OCI-LY1 (cell line): ENCODE results near the gene HAS3.

Experiments used
- H2AFZ ChIP-seq: fragments of 200-600 bp; sonication (generic), shearing (Covaris generic); 2 replicates; pipeline ENCODE4 v1.6.0; 2014; ENCODE audit warnings: antibody characterized with exemption, mild to moderate bottlenecking, low read length
- H3F3A ChIP-seq: fragments of 200-600 bp; sonication (generic), shearing (Covaris generic); 2 replicates; pipeline ENCODE4 v1.6.0; 2014; ENCODE audit warnings: mild to moderate bottlenecking, antibody characterized with exemption, low read length, moderate library complexity; ENCODE audit not compliant: insufficient read depth
- H3K27ac ChIP-seq: fragments of 200-600 bp; sonication (generic); 2 replicates; pipeline ENCODE4 v1.5.1; 2014; ENCODE audit warnings: low read length, mixed run types, mild to moderate bottlenecking, low read depth; ENCODE audit not compliant: poor library complexity, severe bottlenecking
- H3K27me3 ChIP-seq: fragments of 200-600 bp; sonication (generic); 2 replicates; pipeline ENCODE4 v1.6.0; 2014; ENCODE audit warnings: antibody characterized with exemption, mild to moderate bottlenecking, low read length, moderate library complexity; ENCODE audit not compliant: insufficient read depth
- H3K36me3 ChIP-seq: fragments of 200-600 bp; sonication (generic); 2 replicates; pipeline ENCODE4 v1.6.1; 2014; ENCODE audit warnings: mild to moderate bottlenecking, antibody characterized with exemption, low read length, moderate library complexity, mixed read lengths; ENCODE audit not compliant: insufficient read depth
- H3K4me1 ChIP-seq: fragments of 200-600 bp; sonication (generic); 2 replicates; pipeline ENCODE4 v1.5.1; 2014; ENCODE audit warnings: mild to moderate bottlenecking, low read length, moderate library complexity; ENCODE audit not compliant: insufficient read depth, severe bottlenecking
- H3K4me2 ChIP-seq: fragments of 200-600 bp; sonication (generic), shearing (Covaris generic); 2 replicates; pipeline ENCODE4 v1.6.1; 2014; ENCODE audit warnings: low read length
- H3K4me3 ChIP-seq: fragments of 200-600 bp; sonication (generic); 2 replicates; pipeline ENCODE4 v1.5.1; 2014; ENCODE audit warnings: low read length, low read depth, mild to moderate bottlenecking, mixed read lengths; ENCODE audit not compliant: poor library complexity, severe bottlenecking
- H3K79me2 ChIP-seq: fragments of 200-600 bp; shearing (Covaris generic); 2 replicates; pipeline ENCODE4 v1.6.1; 2016; ENCODE audit warnings: mixed run types, low read length, mixed read lengths; ENCODE audit not compliant: insufficient read depth
- H3K9ac ChIP-seq: fragments of 200-600 bp; sonication (generic), shearing (Covaris generic); 2 replicates; pipeline ENCODE4 v1.6.1; 2014; ENCODE audit warnings: mild to moderate bottlenecking, low read length, mixed read lengths
- H3K9me2 ChIP-seq: fragments of 200-600 bp; sonication (generic), shearing (Covaris generic); 2 replicates; pipeline ENCODE4 v1.6.1; 2014; ENCODE audit warnings: low read depth, mild to moderate bottlenecking, low read length, mixed read lengths
- H3K9me3 ChIP-seq: fragments of 200-600 bp; shearing (Covaris generic); 2 replicates; pipeline ENCODE4 v1.6.1; 2014; ENCODE audit warnings: low read length, mixed read lengths
- H4K20me1 ChIP-seq: fragments of 200-600 bp; sonication (generic), shearing (Covaris generic); 2 replicates; pipeline ENCODE4 v1.6.0; 2016; ENCODE audit warnings: mild to moderate bottlenecking, low read length; ENCODE audit not compliant: insufficient read depth
- CTCF ChIP-seq: fragments of 200-600 bp; sonication (generic), shearing (Covaris generic); IDR thresholded peaks from 2 replicates; pipeline ENCODE4 v1.5.1; 2017; ENCODE audit warnings: mild to moderate bottlenecking, antibody characterized with exemption, low read length, moderate library complexity, mixed read lengths
- EZH2 ChIP-seq: fragments of 200-600 bp; sonication (generic), shearing (Covaris generic); IDR thresholded peaks from 2 replicates; pipeline ENCODE4 v1.8.0; 2017; ENCODE audit warnings: borderline replicate concordance, mixed run types, mild to moderate bottlenecking, antibody characterized with exemption, low read length, moderate library complexity, mixed read lengths

Gene HAS3

DNA sequence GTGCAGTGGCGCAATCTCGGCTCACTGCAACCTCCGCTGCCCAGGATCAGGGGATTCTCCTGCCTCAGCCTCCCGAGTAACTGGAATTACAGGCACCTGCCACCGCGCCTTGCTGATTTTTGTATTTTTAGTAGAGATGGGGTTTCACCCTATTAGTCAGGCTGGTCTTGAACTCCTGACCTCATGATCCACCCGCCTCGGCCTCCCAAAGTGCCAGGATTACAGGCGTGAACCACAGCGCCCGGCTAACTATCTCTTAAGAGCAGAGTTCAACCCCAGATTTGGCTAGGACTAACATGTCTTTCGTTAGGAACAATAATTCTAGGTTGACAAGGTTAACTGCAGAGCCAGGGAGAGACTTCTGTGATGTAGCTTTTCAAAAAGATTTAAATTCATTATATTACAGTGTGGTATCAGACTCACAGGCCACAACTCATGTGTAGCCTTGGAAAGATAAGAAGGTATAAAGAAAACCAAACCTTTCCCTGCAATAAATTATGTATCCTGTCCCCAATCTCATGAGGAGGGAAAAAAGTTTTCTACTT is 22.6 kb downstream of the HAS3 start:
- peaks cover 7% of the 10 kb centered on the region; the same call in 1 of the 2 replicates for H3F3A ChIP-seq
- H3K4me2 ChIP-seq: no peak overlapping the region
- peaks cover 40% of the 10 kb centered on the region for H3K79me2 ChIP-seq
- H3K4me3 ChIP-seq: no peak overlapping the region
- H3K9me2 ChIP-seq: no peaks in the 10 kb centered on the region
- no peak for TF ChIP-seq EZH2
- TF ChIP-seq CTCF: no peak
- H3K9ac ChIP-seq: no peak overlapping the region
- H3K4me1 ChIP-seq: peaks cover 10% of the 10 kb centered on the region
- H3K27me3 ChIP-seq: no peaks in the 10 kb centered on the region
- H3K9me3 ChIP-seq: no peaks in the 10 kb centered on the region
- H4K20me1 ChIP-seq: no peaks in the 10 kb centered on the region
- H3K27ac ChIP-seq: no peak overlapping the region
- H2AFZ ChIP-seq: no peak overlapping the region
- H3K36me3 ChIP-seq: peaks cover 9% of the 10 kb centered on the region

GRCh38 chr16:69130461-69130860 is 25.0 kb downstream of the HAS3 start:
- H3K9me3 ChIP-seq: no peaks in the 10 kb centered on the region
- H3F3A ChIP-seq: peaks cover 5% of the 10 kb centered on the region; the same call in 1 of the 2 replicates
- TF ChIP-seq EZH2 (no peak), CTCF (no peak)
- peaks cover 26% of the 10 kb centered on the region; the same call in 1 of the 2 replicates for H3K36me3 ChIP-seq
- H3K27me3 ChIP-seq: no peaks in the 10 kb centered on the region
- H3K9ac ChIP-seq: no peak overlapping the region; the same call in 1 of the 2 replicates
- no peak overlapping the region for H2AFZ ChIP-seq
- H3K4me1 ChIP-seq: peaks cover 27% of the 10 kb centered on the region
- H3K27ac ChIP-seq: peak overlapping the region; percentile 42
- H3K9me2 ChIP-seq: no peaks in the 10 kb centered on the region
- peak overlapping the region; percentile 95 for H3K4me3 ChIP-seq
- H3K4me2 ChIP-seq: peak overlapping the region; percentile 90
- H3K79me2 ChIP-seq: peaks cover 59% of the 10 kb centered on the region
- H4K20me1 ChIP-seq: no peaks in the 10 kb centered on the region

- peak overlapping the region; percentile 83 for H3K27ac ChIP-seq
- H2AFZ ChIP-seq: no peak overlapping the region
- H3K36me3 ChIP-seq: peaks cover 31% of the 10 kb centered on the region; the same call in 1 of the 2 replicates
- no peaks in the 10 kb centered on the region for H3K9me2 ChIP-seq
- H3K4me3 ChIP-seq: peak overlapping the region; percentile 95
- no peaks in the 10 kb centered on the region for H3F3A ChIP-seq
- H3K9me3 ChIP-seq: no peaks in the 10 kb centered on the region
- TF ChIP-seq EZH2 (no peak), CTCF (no peak)
- peaks cover 27% of the 10 kb centered on the region for H3K4me1 ChIP-seq
- no peaks in the 10 kb centered on the region for H3K27me3 ChIP-seq
- peak overlapping the region; percentile 90 for H3K4me2 ChIP-seq
- peaks cover 60% of the 10 kb centered on the region for H3K79me2 ChIP-seq
- H4K20me1 ChIP-seq: no peaks in the 10 kb centered on the region
- peak overlapping the region; percentile 99 for H3K9ac ChIP-seq
These were observed 25.9 kb downstream of the HAS3 start for GRCh38 chr16:69131167-69131838.
